PC-9 (cell line): ENCODE results near the gene WDR26. TPM values are rescaled to one million over a fixed set of nuclear protein-coding genes. Genes with fewer than 3 reads are reported as not detected.
"Not testable (repeated sequence)": the region's sequence is repeated elsewhere in the genome, so short reads cannot be mapped to it uniquely, and the experiment has no call there.

Experiments used
- BruUV-seq: library from RNA; stranded (reverse); fragments of 400-500 nt; replicated peaks from 2 replicates; lab custom pipeline; 2021; lab: Mats Ljungman, UMichigan
- CTCF ChIA-PET: fragments of 300-600 bp; sonication (Branson Sonifier 250); formaldehyde crosslinking; loops from one replicate; lab custom pipeline; 2022; ENCODE audit warnings: antibody characterized with exemption; lab: Charles Lee
- POLR2A ChIA-PET: fragments of 300-600 bp; sonication (Branson Sonifier 250); formaldehyde crosslinking; loops from one replicate; lab custom pipeline; 2022; ENCODE audit warnings: antibody characterized with exemption; ENCODE audit not compliant: unreplicated experiment; lab: Charles Lee
- DNase-seq, 2 experiments: peaks; one replicate each; pipeline versions ENCODE4 v3.0.0 to v3.0.0-alpha.2; 2015 to 2022; ENCODE audit warnings: mixed read lengths in 1 of 2
- H2AFZ ChIP-seq: fragments of 200-600 bp; sonication (generic); 2 replicates; pipeline ENCODE4 v1.8.1; 2017; ENCODE audit warnings: antibody characterized with exemption
- H3F3A ChIP-seq: fragments of 200-600 bp; sonication (generic); 2 replicates; pipeline ENCODE4 v1.8.1; 2017; ENCODE audit warnings: antibody characterized with exemption, mild to moderate bottlenecking, low read depth; ENCODE audit not compliant: insufficient read depth
- H3K27ac ChIP-seq: fragments of 200-600 bp; sonication (generic); 2 replicates; pipeline ENCODE4 v1.6.1; 2016; ENCODE audit warnings: mixed run types
- H3K27me3 ChIP-seq: fragments of 200-600 bp; sonication (generic); 2 replicates; pipeline ENCODE4 v1.6.1; 2016; ENCODE audit warnings: low read depth, mixed run types; ENCODE audit not compliant: insufficient read depth
- H3K36me3 ChIP-seq: fragments of 200-600 bp; sonication (generic); 2 replicates; pipeline ENCODE4 v1.6.1; 2016; ENCODE audit warnings: low read depth, mixed run types
- H3K4me1 ChIP-seq: fragments of 200-600 bp; sonication (generic); replicated peaks from 2 replicates; pipeline ENCODE4 v1.6.1; 2016; ENCODE audit warnings: mixed run types; ENCODE audit not compliant: insufficient read depth
- H3K4me2 ChIP-seq: fragments of 200-600 bp; sonication (generic); 2 replicates; pipeline ENCODE4 v1.6.1; 2017; ENCODE audit warnings: mixed run types
- H3K4me3 ChIP-seq: fragments of 200-600 bp; sonication (generic); 2 replicates; pipeline ENCODE4 v1.6.1; 2016; ENCODE audit warnings: mixed run types
- H3K79me2 ChIP-seq: fragments of 200-600 bp; sonication (generic); 2 replicates; pipeline ENCODE4 v1.6.1; 2017; ENCODE audit warnings: low read depth, mixed run types
- H3K9me2 ChIP-seq: fragments of 200-600 bp; sonication (generic); 2 replicates; pipeline ENCODE4 v1.8.1; 2017; ENCODE audit warnings: mild to moderate bottlenecking; ENCODE audit not compliant: insufficient read depth
- H3K9me3 ChIP-seq: fragments of 200-600 bp; sonication (generic); 2 replicates; pipeline ENCODE4 v1.8.1; 2016; ENCODE audit warnings: low read depth; ENCODE audit not compliant: insufficient read depth
- H4K20me1 ChIP-seq: fragments of 200-600 bp; sonication (generic); 2 replicates; pipeline ENCODE4 v1.8.1; 2017; ENCODE audit not compliant: insufficient read depth
- EZH2 ChIP-seq: fragments of 200-600 bp; sonication (generic); IDR thresholded peaks from 2 replicates; pipeline ENCODE4 v1.8.0; 2017; ENCODE audit warnings: antibody characterized with exemption, low read depth
- intact Hi-C: fragments of 100-400 bp; cut with micrococcal nuclease; formaldehyde crosslinking; loops from one replicate; pipeline ENCODE4 v1.10.0; 2022; ENCODE audit not compliant: unreplicated experiment
- total RNA-seq: library from RNA; stranded (reverse); gene quantifications from 2 replicates; pipeline ENCODE4 v1.2.3, GENCODE V29; 2021
- TF ChIP-seq, protein P1 (sequence below): fragments of 200-600 bp; sonication (generic); conservative IDR thresholded peaks from 2 replicates; pipeline ENCODE4 v1.6.1; 2017; ENCODE audit warnings: mixed run types, antibody characterized with exemption, mild to moderate bottlenecking, moderate library complexity

The WDR26 gene
- total RNA-seq, 1 experiment from 2014 or later: 88.9 TPM

DNA sequence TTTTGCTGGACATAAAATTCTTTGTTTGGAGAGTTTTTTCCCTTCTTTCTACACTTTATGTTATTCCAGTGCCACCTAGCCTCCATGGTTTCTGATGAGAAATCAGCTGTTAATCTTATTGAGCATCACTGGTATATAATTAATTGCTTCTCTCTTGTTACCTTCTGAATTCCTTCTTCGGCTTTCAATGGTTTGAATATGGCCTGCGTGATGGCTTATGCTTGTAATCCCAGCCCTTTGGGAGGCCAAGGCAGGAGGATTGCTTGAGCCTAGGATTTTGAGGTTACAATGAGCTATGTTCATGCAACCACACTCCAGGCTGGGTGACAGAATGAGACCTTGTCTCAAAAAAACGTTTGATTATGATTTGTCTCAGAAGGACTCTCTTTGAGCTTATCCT is 90.9 kb downstream of the WDR26 start:
- ChIA-PET CTCF (no interaction called here), POLR2A (interaction anchor here (0.6 kb wide), 1 partner anchor 399 kb away, joined by 28 read pairs; no protein-coding TSS in a partner anchor)
- Histone ChIP-seq H3K36me3 (no peaks in the 10 kb centered on the region), H4K20me1 (no peaks in the 10 kb centered on the region), H3K27ac (no peak overlapping the region), H3K4me2 (no peak overlapping the region), H3K27me3 (no peaks in the 10 kb centered on the region), H3K4me1 (no peaks in the 10 kb centered on the region), H3K9me2 (no peaks in the 10 kb centered on the region), H3F3A (no peaks in the 10 kb centered on the region), H2AFZ (no peak overlapping the region), H3K9me3 (peaks cover 20% of the 10 kb centered on the region), H3K79me2 (no peaks in the 10 kb centered on the region), H3K4me3 (no peak overlapping the region)
- TF ChIP-seq EZH2: no peak
- no peak for DNase-seq
- no TSS peak for BruUV-seq
- intact Hi-C loops: no loop called here

DNA sequence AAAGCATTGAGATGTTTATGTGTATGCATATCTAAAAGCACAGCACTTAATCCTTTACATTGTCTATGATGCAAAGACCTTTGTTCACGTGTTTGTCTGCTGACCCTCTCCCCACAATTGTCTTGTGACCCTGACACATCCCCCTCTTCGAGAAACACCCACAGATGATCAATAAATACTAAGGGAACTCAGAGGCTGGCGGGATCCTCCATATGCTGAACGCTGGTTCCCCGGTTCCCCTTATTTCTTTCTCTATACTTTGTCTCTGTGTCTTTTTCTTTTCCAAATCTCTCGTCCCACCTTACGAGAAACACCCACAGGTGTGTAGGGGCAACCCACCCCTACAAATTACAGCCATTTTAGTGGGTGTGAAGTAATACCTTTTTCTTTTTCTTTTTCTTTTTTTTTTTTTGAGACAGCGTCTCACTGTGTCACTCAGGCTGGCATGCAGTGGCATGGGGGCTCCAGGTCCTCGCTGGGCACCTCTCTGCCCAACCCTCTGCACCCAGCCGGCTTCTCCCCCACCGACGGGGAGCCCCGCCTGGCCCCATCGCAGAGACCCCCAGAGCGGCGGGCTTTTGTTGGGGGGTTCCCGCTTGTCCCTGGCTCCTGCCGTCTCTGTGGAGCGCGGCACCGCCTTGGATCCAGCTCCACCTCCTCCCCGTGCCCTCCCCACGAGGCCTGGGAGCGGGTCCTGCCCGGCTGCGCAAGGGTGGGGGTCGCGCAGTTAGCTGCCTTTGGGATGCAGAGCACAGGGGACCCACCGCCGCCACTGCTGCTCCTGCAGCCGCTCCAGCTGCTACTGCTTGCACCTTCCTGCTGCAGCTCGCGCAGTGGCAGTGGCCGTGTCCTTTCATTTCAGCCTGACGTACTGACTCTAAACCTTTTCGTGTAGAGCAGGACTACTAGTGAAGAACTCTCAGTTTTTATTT is 93.9 kb downstream of the WDR26 start:
- H3K36me3 ChIP-seq, intact Hi-C loops, H3K79me2 ChIP-seq, H3F3A ChIP-seq, H3K4me3 ChIP-seq, H4K20me1 ChIP-seq, H3K4me2 ChIP-seq, H3K9me2 ChIP-seq, CTCF ChIA-PET, POLR2A ChIA-PET, H3K27ac ChIP-seq, H2AFZ ChIP-seq, BruUV-seq, H3K27me3 ChIP-seq, H3K4me1 ChIP-seq: not testable (repeated sequence)
- peaks cover 20% of the 10 kb centered on the region for H3K9me3 ChIP-seq
- DNase-seq: peak in 1 of 2 experiments; percentile 17

DNA sequence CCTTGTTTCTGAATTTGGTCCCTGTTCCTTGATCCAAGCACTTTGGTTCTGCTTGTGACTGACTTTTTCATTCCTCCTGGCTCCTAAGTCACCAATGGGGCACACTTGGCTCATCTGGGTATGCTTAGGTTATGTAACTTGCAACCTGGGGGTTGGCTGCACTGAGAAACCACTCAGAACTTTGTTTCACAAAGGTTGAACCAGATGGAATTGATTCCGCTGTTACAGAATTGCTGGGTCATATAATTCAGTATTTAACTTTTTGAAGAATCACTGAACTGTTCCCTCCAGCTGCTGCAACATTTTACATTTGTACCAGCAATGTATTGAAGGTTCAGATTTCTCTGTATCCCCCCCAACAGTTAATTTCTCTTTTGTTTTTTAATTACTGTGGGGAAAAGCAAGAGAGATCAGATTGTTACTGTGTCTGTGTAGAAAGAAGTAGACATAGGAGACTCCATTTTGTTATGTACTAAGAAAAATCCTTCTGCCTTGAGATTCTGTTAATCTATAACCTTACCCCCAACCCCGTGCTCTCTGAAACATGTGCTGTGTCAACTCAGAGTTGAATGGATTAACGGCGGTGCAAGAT is 95.1 kb downstream of the WDR26 start:
- H3K4me2 ChIP-seq: no peak overlapping the region
- no TSS peak for BruUV-seq
- ChIA-PET CTCF (no interaction called here), POLR2A (no interaction called here)
- H3K27me3 ChIP-seq: no peaks in the 10 kb centered on the region
- no peak overlapping the region for H2AFZ ChIP-seq
- H3K79me2 ChIP-seq: no peaks in the 10 kb centered on the region
- peaks cover 14% of the 10 kb centered on the region for H3K9me3 ChIP-seq
- no peak overlapping the region for H3K4me3 ChIP-seq
- no peaks in the 10 kb centered on the region for H3K9me2 ChIP-seq
- H3K36me3 ChIP-seq: no peaks in the 10 kb centered on the region
- TF ChIP-seq, protein P1, sequence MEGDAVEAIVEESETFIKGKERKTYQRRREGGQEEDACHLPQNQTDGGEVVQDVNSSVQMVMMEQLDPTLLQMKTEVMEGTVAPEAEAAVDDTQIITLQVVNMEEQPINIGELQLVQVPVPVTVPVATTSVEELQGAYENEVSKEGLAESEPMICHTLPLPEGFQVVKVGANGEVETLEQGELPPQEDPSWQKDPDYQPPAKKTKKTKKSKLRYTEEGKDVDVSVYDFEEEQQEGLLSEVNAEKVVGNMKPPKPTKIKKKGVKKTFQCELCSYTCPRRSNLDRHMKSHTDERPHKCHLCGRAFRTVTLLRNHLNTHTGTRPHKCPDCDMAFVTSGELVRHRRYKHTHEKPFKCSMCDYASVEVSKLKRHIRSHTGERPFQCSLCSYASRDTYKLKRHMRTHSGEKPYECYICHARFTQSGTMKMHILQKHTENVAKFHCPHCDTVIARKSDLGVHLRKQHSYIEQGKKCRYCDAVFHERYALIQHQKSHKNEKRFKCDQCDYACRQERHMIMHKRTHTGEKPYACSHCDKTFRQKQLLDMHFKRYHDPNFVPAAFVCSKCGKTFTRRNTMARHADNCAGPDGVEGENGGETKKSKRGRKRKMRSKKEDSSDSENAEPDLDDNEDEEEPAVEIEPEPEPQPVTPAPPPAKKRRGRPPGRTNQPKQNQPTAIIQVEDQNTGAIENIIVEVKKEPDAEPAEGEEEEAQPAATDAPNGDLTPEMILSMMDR: no peak
- TF ChIP-seq EZH2: no peak
- H3F3A ChIP-seq: no peaks in the 10 kb centered on the region
- intact Hi-C loops: loop anchor here (10.0 kb wide), 2 partner anchors 345 to 1205 kb away; no protein-coding TSS in a partner anchor
- H4K20me1 ChIP-seq: no peaks in the 10 kb centered on the region
- no peak overlapping the region for H3K27ac ChIP-seq
- no peaks in the 10 kb centered on the region for H3K4me1 ChIP-seq
- no peak for DNase-seq
